Head of caudate nucleus (tissue), 42 donors: ENCODE data around the gene DPM2.

Experiments used
- DNase-seq, 42 donors: peaks; one replicate each; pipeline versions ENCODE4 v3.0.0 to v3.0.0-alpha.2; 2020 to 2021; ENCODE audit warnings: mixed read lengths in 7 of 42
- intact Hi-C: fragments of 100-400 bp; cut with DNase I; formaldehyde crosslinking; loops from one replicate; pipeline ENCODE4 v1.15.0; 2022

The DPM2 gene

GRCh38 chr9:127943731-127944144, 6.1 kb upstream of the DPM2 start:
- intact Hi-C loops, result loop anchor here (2.0 to 10.0 kb wide), 3 partner anchors 91 to 171 kb away; partner anchors contain the start of genes NAIF1 and SLC25A25
- peak; percentile 85 to 97 (median 92) for DNase-seq

- DNase-seq, result peak in 1 of 42 donors; percentile 46
- intact Hi-C loops, result loop anchor here (2.0 to 10.0 kb wide), 3 partner anchors 92 to 172 kb away; partner anchors contain the start of genes NAIF1 and SLC25A25
These were observed 5.5 kb upstream of the DPM2 start for GRCh38 chr9:127943011-127943662.

GRCh38 chr9:127942216-127943010, 4.8 kb upstream of the DPM2 start:
- intact Hi-C loops, result loop anchor here (2.0 to 10.0 kb wide), 3 partner anchors 92 to 172 kb away; partner anchors contain the start of genes NAIF1 and SLC25A25
- DNase-seq, result peak; percentile 56 to 86 (median 75)

- intact Hi-C loops, result loop anchor here (2.0 to 10.0 kb wide), 3 partner anchors 93 to 173 kb away; partner anchors contain the start of genes NAIF1 and SLC25A25
These were observed 4.2 kb upstream of the DPM2 start for GRCh38 chr9:127941961-127942215.

GRCh38 chr9:127941062-127941960, 3.7 kb upstream of the DPM2 start:
- no peak for DNase-seq
- intact Hi-C loops, result loop anchor here (10.0 kb wide), 2 partner anchors 123 to 173 kb away; partner anchors contain the start of genes NAIF1 and SLC25A25

More at GRCh38 chr9:127941961-127942215, 4.2 kb upstream of the DPM2 start:
- peak in 2 of 42 donors; percentile 45 to 48 for DNase-seq

GRCh38 chr9:127940593-127940992, 2.9 kb upstream of the DPM2 start:
- DNase-seq, result no peak
- intact Hi-C loops, result loop anchor here (10.0 kb wide), 2 partner anchors 124 to 174 kb away; partner anchors contain the start of genes NAIF1 and SLC25A25

GRCh38 chr9:127938298-127938690, 640 bp upstream of the DPM2 start:
- intact Hi-C loops, result no loop called here
- DNase-seq, result peak in 4 of 42 donors; percentile 20 to 60 (median 33)

- no peak for DNase-seq
- intact Hi-C loops, result no loop called here
These were observed 632 bp downstream of the DPM2 start for GRCh38 chr9:127937056-127937387.

GRCh38 chr9:127936347-127936852, 1.3 kb downstream of the DPM2 start:
- DNase-seq, result no peak
- intact Hi-C loops, result no loop called here

- DNase-seq, result peak in 23 of 42 donors; percentile 32 to 79 (median 62)
- intact Hi-C loops, result no loop called here
These were observed 1.9 kb downstream of the DPM2 start for GRCh38 chr9:127935765-127936221.

- no peak for DNase-seq
- intact Hi-C loops, result no loop called here
These were observed 2.7 kb downstream of the DPM2 start for GRCh38 chr9:127934986-127935385.

- intact Hi-C loops, result no loop called here
- no peak for DNase-seq
These were observed 3.4 kb downstream of the DPM2 start for GRCh38 chr9:127934248-127934647.

GRCh38 chr9:127931092-127931881, 6.4 kb downstream of the DPM2 start:
- intact Hi-C loops, result no loop called here
- peak in 2 of 42 donors; percentile 16 to 46 for DNase-seq

- DNase-seq, result peak; percentile 74 to 95 (median 90)
- intact Hi-C loops, result no loop called here
These were observed 7.2 kb downstream of the DPM2 start, which contains the start of gene PIP5KL1 for GRCh38 chr9:127930231-127931091. TSS of gene PIP5KL1 (minus strand) at chr9:127930777. CDS start at chr9:127930752, 25 bp downstream.

GRCh38 chr9:127929625-127929979, 8.1 kb downstream of the DPM2 start:
- DNase-seq, result no peak
- intact Hi-C loops, result loop anchor here (10.0 kb wide), 1 partner anchor 425 kb away; no protein-coding TSS in a partner anchor

GRCh38 chr9:127928676-127929624, 8.7 kb downstream of the DPM2 start:
- no peak for DNase-seq
- intact Hi-C loops, result loop anchor here (10.0 kb wide), 1 partner anchor 424 kb away; no protein-coding TSS in a partner anchor
